Psoas muscle (tissue), 8 donors: Measurements from ENCODE around the gene TGFBR2. TPM values are rescaled to one million over a fixed set of nuclear protein-coding genes. Genes with fewer than 3 reads are reported as not detected.
A peak's percentile ranks its signal among the peaks of the same experiment; 100 is the strongest.

Experiments
- ATAC-seq, 4 donors: fragments of 200-7000 bp; cut with Tn5 transposase; one replicate each; pipeline ENCODE4 v1.9.1; 2020; ENCODE audit warnings: moderate library complexity in 3 of 4, mild to moderate bottlenecking in 2 of 4
- DNase-seq, 2 donors: peaks; one replicate each; pipeline ENCODE4 v3.0.0-alpha.2; 2020
- H3K27ac ChIP-seq: fragments of 200-600 bp; one replicate; pipeline ENCODE4 v1.8.0; 2022
- H3K27me3 ChIP-seq, 3 donors: fragments of 200-600 bp in 1 of 3; one replicate each; pipeline versions ENCODE4 v1.6.1 to v1.8.0; 2013 to 2022; ENCODE audit warnings: low read length in 2 of 3, mild to moderate bottlenecking in 2 of 3, moderate library complexity in 1 of 3; ENCODE audit not compliant: insufficient read depth in 3 of 3
- H3K36me3 ChIP-seq, 2 donors: fragments of 200-600 bp in 1 of 2; one replicate each; pipeline versions ENCODE4 v1.6.1 to v1.8.0; 2013 to 2022; ENCODE audit warnings: low read depth in 1 of 2, mild to moderate bottlenecking in 1 of 2, moderate library complexity in 1 of 2; ENCODE audit not compliant: insufficient read depth in 1 of 2
- H3K4me1 ChIP-seq: fragments of 200-600 bp; one replicate; pipeline ENCODE4 v1.8.0; 2022
- H3K4me3 ChIP-seq: fragments of 200-600 bp; one replicate; pipeline ENCODE4 v1.8.0; 2022; ENCODE audit warnings: mild to moderate bottlenecking
- H3K9me3 ChIP-seq: fragments of 200-600 bp; one replicate; pipeline ENCODE4 v1.8.0; 2022
- WGBS, 3 donors: extraction: QIAGEN DNeasy Blood & Tissue Kit; methylation state at CpG; one replicate each; pipeline versions ENCODE4 v1.1.6 to v1.1.7; 2013; 5-methylcytosine and 5-hydroxymethylcytosine counted together
- intact Hi-C, 2 donors: fragments of 100-400 bp; cut with DNase I; formaldehyde crosslinking; loops; one replicate each; pipeline versions ENCODE4 v1.11.0 to v1.14.2; 2022
- polyA plus RNA-seq, 3 donors: library from polyadenylated mRNA; stranded (reverse); fragments of 200-250 nt; gene quantifications; one replicate each; pipeline ENCODE4 v1.2.3, GENCODE V29; 2013
- total RNA-seq, 4 donors: library from RNA; stranded (reverse); fragmentation: NEBNext Ultra II Directional in 2 of 4; extraction: Animal tissue kit (Norgen Biotek cat#: 25700) in 2 of 4; gene quantifications; one replicate each; pipeline versions ENCODE4 v1.2.1 to v1.2.4, GENCODE V29; 2021 to 2023
- TF ChIP-seq, protein P1 (sequence below): fragments of 200-600 bp; IDR thresholded peaks from one replicate; pipeline ENCODE4 v1.8.0; 2022; ENCODE audit warnings: antibody characterized with exemption
- donor health status: healthy with polysubstance abuse.
- donor health status: DM: no; HTN: no; CAD: no; lungs with moderate emphysema.
- donor health status: Bipolar disorder and iron deficiency.
- donor health status: healthy.
- donor health status: DM: yes; HTN: yes; CAD: no.
- donor health status: DM: no; HTN: no; CAD: no.
- donor health status: DM: no; HTN: no; CAD: no.
- donor health status: DM: yes; HTN: yes; CAD: no.

TGFBR2 gene
- total and polyA plus RNA-seq, 7 donors: 19.7 to 58.8 (median 42.6) TPM

DNA sequence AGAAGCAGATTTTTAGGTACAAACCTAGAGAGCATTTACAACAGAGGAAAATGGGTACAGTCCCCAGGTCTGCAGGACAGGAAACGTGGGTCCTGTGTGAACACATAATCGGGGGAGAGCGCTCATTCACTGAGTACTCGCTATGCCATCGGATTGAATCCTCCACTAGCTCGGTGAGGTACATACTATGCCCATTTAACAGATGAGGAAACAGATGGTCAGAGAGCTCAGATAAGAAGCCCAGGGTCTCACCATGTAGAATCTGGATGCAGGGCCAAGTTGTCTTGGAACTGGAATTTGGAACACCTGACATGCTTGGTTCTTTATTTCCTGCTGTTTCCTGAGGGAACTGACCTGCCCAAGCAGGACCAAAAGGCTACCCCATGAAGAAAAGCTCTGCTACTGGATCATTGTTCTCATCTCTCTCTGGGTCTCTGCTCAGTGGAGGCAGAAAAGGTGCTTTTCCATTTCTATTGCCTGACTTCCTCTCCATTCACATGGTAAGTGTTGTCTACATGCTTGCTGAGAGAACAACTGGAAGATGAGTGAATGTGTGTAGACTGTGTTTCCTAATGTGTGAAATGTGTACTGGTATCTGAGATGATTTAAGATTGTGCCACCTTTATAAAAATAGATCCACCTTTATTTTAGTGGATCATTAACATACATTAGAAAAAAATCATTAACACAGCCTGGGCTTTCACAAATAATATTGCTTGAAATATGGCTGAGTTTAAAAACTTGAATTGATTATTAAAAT is 89.1 kb downstream of the TGFBR2 start:
- TF ChIP-seq, protein P1, sequence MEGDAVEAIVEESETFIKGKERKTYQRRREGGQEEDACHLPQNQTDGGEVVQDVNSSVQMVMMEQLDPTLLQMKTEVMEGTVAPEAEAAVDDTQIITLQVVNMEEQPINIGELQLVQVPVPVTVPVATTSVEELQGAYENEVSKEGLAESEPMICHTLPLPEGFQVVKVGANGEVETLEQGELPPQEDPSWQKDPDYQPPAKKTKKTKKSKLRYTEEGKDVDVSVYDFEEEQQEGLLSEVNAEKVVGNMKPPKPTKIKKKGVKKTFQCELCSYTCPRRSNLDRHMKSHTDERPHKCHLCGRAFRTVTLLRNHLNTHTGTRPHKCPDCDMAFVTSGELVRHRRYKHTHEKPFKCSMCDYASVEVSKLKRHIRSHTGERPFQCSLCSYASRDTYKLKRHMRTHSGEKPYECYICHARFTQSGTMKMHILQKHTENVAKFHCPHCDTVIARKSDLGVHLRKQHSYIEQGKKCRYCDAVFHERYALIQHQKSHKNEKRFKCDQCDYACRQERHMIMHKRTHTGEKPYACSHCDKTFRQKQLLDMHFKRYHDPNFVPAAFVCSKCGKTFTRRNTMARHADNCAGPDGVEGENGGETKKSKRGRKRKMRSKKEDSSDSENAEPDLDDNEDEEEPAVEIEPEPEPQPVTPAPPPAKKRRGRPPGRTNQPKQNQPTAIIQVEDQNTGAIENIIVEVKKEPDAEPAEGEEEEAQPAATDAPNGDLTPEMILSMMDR: no peak
- intact Hi-C loops: loop anchor here (2.0 to 10.0 kb wide), 3 partner anchors 491 to 651 kb away; no protein-coding TSS in a partner anchor
- DNase-seq: no peak
- Histone ChIP-seq H3K4me1 (peaks cover 44% of the 10 kb centered on the region), H3K36me3 (peaks cover 3 to 32% of the 10 kb centered on the region in 2 donors), H3K4me3 (no peak overlapping the region), H3K27ac (peak overlapping the region; percentile 2), H3K9me3 (no peaks in the 10 kb centered on the region), H3K27me3 (no peaks in the 10 kb centered on the region)
- 86 to 95% (median 89%) methylated on average over 6 of the region's 6 CpGs for WGBS, 3 donors
- peak in 2 of 4 donors; percentile 38 to 48 for ATAC-seq

DNA sequence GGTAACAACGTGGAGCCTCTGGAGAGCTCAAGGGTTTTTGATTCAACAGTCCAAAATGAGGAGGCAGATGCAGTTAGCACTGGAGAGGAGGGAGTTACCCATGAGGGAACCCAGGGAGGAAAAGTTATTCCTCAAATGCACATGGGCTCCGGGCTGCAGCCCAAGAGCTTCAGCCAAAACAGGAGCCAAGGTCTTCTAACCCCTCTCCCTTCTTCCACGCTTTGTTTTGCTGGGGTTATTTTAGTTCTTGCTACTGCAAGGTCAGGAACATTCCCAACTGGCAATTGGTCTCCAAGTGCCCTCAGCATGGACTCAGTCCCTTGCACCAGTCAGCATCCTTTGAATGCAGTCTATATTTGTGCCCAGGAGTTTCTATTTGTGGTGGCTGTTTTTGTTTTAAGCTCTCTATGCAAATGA is 90.0 kb downstream of the TGFBR2 start:
- Histone ChIP-seq H3K9me3 (no peaks in the 10 kb centered on the region), H3K27ac (peak overlapping the region; percentile 19), H3K4me1 (peaks cover 37% of the 10 kb centered on the region), H3K27me3 (no peaks in the 10 kb centered on the region), H3K36me3 (peaks cover 3 to 24% of the 10 kb centered on the region in 2 donors), H3K4me3 (no peak overlapping the region)
- DNase-seq: no peak
- TF ChIP-seq, protein P1: no peak
- peak in 3 of 4 donors; percentile 58 to 69 (median 66) for ATAC-seq
- intact Hi-C loops: loop anchor here (2.0 to 10.0 kb wide), 3 partner anchors 492 to 652 kb away; no protein-coding TSS in a partner anchor
- 4 to 11% (median 8%) methylated on average over 3 of the region's 3 CpGs for whole genome bisulfite sequencing, 3 donors

DNA sequence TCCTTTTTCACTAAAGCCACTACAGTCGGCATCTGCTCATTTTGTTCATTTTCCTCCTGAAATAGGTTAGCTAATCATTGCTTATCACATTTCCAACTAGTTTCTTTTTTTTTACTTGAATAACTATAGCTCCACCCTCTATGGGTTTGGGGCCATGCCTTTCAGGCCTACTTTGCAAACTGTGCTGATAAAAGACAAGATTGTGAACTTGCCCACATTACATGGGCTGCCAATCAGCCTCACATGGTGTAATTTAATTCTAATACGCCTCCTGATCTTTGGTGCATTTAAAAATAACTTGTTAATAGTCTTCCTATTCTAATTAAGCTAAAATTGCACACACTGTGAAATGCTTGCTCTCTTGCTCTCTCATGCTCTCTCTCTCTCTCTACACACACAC is 90.5 kb downstream of the TGFBR2 start:
- TF ChIP-seq, protein P1: no peak
- Histone ChIP-seq H3K4me1 (peaks cover 35% of the 10 kb centered on the region), H3K4me3 (no peak overlapping the region), H3K9me3 (no peaks in the 10 kb centered on the region), H3K27me3 (no peaks in the 10 kb centered on the region), H3K27ac (peak overlapping the region; percentile 19), H3K36me3 (peaks cover 3 to 21% of the 10 kb centered on the region in 2 donors)
- no peak for DNase-seq
- intact Hi-C loops: loop anchor here (2.0 to 10.0 kb wide), 3 partner anchors 492 to 652 kb away; no protein-coding TSS in a partner anchor
- peak in 1 of 4 donors; percentile 45 for ATAC-seq
- 26 to 32% (median 31%) methylated on average over 2 of the region's 2 CpGs for WGBS, 3 donors

DNA sequence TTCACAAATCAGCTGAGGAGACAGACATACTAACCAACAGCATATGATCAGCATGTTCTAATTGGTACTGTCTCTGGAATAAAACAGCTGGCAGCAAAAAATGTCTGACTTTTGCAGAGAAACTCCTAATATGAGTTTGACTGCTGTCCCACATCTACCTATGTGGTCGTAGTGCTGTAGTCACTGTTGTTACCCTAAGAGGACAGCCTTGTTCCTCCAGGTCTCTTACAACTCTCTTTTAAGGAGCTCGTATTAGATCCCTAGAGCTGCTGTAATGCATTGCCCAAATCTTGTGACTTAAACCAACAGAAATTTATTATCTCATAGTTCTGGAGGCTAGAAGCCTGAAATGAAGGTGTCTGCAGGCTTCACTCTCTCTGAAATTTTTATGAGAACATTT is 92.1 kb downstream of the TGFBR2 start:
- intact Hi-C loops: loop anchor here in 1 of 2 donors (10.0 kb wide), 2 partner anchors 494 to 654 kb away; no protein-coding TSS in a partner anchor
- no peak overlapping the region for H3K27ac ChIP-seq
- 29 to 69% (median 65%) methylated on average over 2 of the region's 2 CpGs for WGBS, 3 donors

More for the DNA sequence above, 92.1 kb downstream of the TGFBR2 start:
- no peak overlapping the region for H3K4me3 ChIP-seq
- H3K36me3 ChIP-seq: peaks cover 3 to 9% of the 10 kb centered on the region in 2 donors
- DNase-seq (no peak), ATAC-seq (no peak)
- no peaks in the 10 kb centered on the region for H3K27me3 ChIP-seq
- peaks cover 28% of the 10 kb centered on the region for H3K4me1 ChIP-seq
- peaks cover 4% of the 10 kb centered on the region for H3K9me3 ChIP-seq
- TF ChIP-seq, protein P1: no peak
